HepG2 (cell line): ENCODE results near the gene PSMB11. TPM values are rescaled to one million over a fixed set of nuclear protein-coding genes. Genes with fewer than 3 reads are reported as not detected.

Source experiments
- JDP2 ChIP-seq: sonication (generic); formaldehyde crosslinking; IDR thresholded peaks from 2 replicates; pipeline ENCODE4 v1.8.1; 2022; ENCODE audit warnings: missing genetic modification reagents, borderline replicate concordance
- NAIF1 ChIP-seq: sonication (generic); formaldehyde crosslinking; IDR thresholded peaks from 2 replicates; pipeline ENCODE4 v1.5.0; 2020; ENCODE audit warnings: mild to moderate bottlenecking, missing genetic modification reagents, borderline replicate concordance
- PLRG1 ChIP-seq: fragments of 450-650 bp; conservative IDR thresholded peaks from 2 replicates; pipeline ENCODE4 v1.6.1; 2016
- SALL1 ChIP-seq: sonication (generic); formaldehyde crosslinking; IDR thresholded peaks from 2 replicates; pipeline ENCODE4 v1.8.0; 2022; ENCODE audit warnings: mild to moderate bottlenecking, missing genetic modification reagents
- SOX6 ChIP-seq, 2 experiments: fragments of 450-650 bp in 1 of 2; sonication (generic) in 1 of 2; formaldehyde crosslinking in 1 of 2; IDR thresholded peaks; 2 replicates each; pipeline versions ENCODE4 v1.4.0 to v1.6.1; 2017 to 2020; ENCODE audit warnings: antibody characterized with exemption in 1 of 2, mild to moderate bottlenecking in 1 of 2, missing genetic modification reagents in 1 of 2
- SP2 ChIP-seq: sonication (generic); formaldehyde crosslinking; IDR thresholded peaks from 2 replicates; pipeline ENCODE4 v1.5.1; 2020; ENCODE audit warnings: mild to moderate bottlenecking, missing genetic modification reagents
- SRF ChIP-seq: IDR thresholded peaks from 2 replicates; pipeline ENCODE4 v1.6.1; 2011; ENCODE audit warnings: mild to moderate bottlenecking, low read depth, low read length, moderate library complexity
- TP53 ChIP-seq: sonication (generic); formaldehyde crosslinking; conservative IDR thresholded peaks from 2 replicates; pipeline ENCODE4 v1.4.0; 2020; ENCODE audit warnings: missing genetic modification reagents
- ZNF121 ChIP-seq: sonication (generic); formaldehyde crosslinking; IDR thresholded peaks from 2 replicates; pipeline ENCODE4 v1.5.0; 2020; ENCODE audit warnings: mild to moderate bottlenecking, missing genetic modification reagents
- polyA plus RNA-seq, 8 experiments: library from polyadenylated mRNA; depleted of rRNA in 3 of 8; stranded (reverse) in 7 of 8; unstranded in 1 of 8; fragments of >200 nt; fragmentation: Illumina TruSeq in 4 of 8; extraction: Trizol in 4 of 8; gene quantifications; 2 replicates each; pipeline versions ENCODE4 v1.2.1 to v1.2.3, GENCODE V29; 2011 to 2016; ENCODE audit warnings: low read depth in 4 of 8, missing spikeins in 1 of 8, mixed read lengths in 1 of 8; ENCODE audit not compliant: insufficient read depth in 1 of 8
- total RNA-seq, 5 experiments: library from RNA; depleted of rRNA; stranded (reverse); fragments of >200 nt; fragmentation: Illumina TruSeq; extraction: Trizol; gene quantifications; 2 replicates each; pipeline ENCODE4 v1.2.3, GENCODE V29; 2016; ENCODE audit warnings: low read depth in 1 of 5
- TF ChIP-seq, protein P1 (sequence below): sonication (generic); formaldehyde crosslinking; IDR thresholded peaks from 2 replicates; pipeline ENCODE4 v1.5.0; 2020; ENCODE audit warnings: mild to moderate bottlenecking, missing genetic modification reagents, borderline replicate concordance
- TF ChIP-seq, protein P2 (sequence below): sonication (generic); formaldehyde crosslinking; IDR thresholded peaks from 2 replicates; pipeline ENCODE4 v1.4.0; 2020; ENCODE audit warnings: missing genetic modification reagents
- TF ChIP-seq, protein P3 (sequence below): sonication (generic); formaldehyde crosslinking; IDR thresholded peaks from 2 replicates; pipeline ENCODE4 v1.9.0; 2021; ENCODE audit warnings: missing genetic modification reagents, mild to moderate bottlenecking, borderline replicate concordance
- TF ChIP-seq, protein P4 (sequence below), 2 experiments: sonication (generic) in 1 of 2; formaldehyde crosslinking in 1 of 2; IDR thresholded peaks; 2 replicates each; pipeline versions ENCODE4 v1.6.1 to v1.9.0; 2014 to 2022; ENCODE audit warnings: antibody characterized with exemption in 1 of 2, borderline replicate concordance in 1 of 2, inconsistent platforms in 1 of 2, low read depth in 1 of 2, missing genetic modification reagents in 1 of 2

PSMB11 gene
- total and polyA plus RNA-seq, 2 of the 13 experiments (the other 11 are each of a cell fraction or from before 2014, with no cell fraction given): not detected

GRCh38 chr14:23006544-23007419 lies 35.2 kb upstream of the PSMB11 start (continued):
- TF ChIP-seq, protein P1, sequence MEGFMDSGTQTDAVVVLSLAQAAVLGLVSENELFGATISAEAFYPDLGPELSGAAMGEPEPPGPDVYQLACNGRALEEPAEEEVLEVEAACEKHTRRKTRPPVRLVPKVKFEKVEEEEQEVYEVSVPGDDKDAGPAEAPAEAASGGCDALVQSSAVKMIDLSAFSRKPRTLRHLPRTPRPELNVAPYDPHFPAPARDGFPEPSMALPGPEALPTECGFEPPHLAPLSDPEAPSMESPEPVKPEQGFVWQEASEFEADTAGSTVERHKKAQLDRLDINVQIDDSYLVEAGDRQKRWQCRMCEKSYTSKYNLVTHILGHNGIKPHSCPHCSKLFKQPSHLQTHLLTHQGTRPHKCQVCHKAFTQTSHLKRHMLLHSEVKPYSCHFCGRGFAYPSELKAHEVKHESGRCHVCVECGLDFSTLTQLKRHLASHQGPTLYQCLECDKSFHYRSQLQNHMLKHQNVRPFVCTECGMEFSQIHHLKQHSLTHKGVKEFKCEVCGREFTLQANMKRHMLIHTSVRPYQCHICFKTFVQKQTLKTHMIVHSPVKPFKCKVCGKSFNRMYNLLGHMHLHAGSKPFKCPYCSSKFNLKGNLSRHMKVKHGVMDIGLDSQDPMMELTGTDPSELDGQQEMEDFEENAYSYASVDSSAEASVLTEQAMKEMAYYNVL: peak; percentile 94; the same call in 1 of the 2 replicates
- TF ChIP-seq TP53 (CRISPR knock-in tag) (peak; percentile 92; the same call in 1 of the 2 replicates), SOX6 (IDR thresholded peaks at IDR 0.05) (no peak), SOX6 (CRISPR knock-in tag; IDR thresholded peaks at IDR 0.05) (peak; percentile 94), SALL1 (peak; percentile 99), JDP2 (CRISPR knock-in tag) (peak; percentile 95), SP2 (CRISPR knock-in tag) (peak; percentile 100), NAIF1 (peak; percentile 95), PLRG1 (no peak), ZNF121 (CRISPR knock-in tag) (peak; percentile 51), SRF (no peak)
- TF ChIP-seq, protein P2, sequence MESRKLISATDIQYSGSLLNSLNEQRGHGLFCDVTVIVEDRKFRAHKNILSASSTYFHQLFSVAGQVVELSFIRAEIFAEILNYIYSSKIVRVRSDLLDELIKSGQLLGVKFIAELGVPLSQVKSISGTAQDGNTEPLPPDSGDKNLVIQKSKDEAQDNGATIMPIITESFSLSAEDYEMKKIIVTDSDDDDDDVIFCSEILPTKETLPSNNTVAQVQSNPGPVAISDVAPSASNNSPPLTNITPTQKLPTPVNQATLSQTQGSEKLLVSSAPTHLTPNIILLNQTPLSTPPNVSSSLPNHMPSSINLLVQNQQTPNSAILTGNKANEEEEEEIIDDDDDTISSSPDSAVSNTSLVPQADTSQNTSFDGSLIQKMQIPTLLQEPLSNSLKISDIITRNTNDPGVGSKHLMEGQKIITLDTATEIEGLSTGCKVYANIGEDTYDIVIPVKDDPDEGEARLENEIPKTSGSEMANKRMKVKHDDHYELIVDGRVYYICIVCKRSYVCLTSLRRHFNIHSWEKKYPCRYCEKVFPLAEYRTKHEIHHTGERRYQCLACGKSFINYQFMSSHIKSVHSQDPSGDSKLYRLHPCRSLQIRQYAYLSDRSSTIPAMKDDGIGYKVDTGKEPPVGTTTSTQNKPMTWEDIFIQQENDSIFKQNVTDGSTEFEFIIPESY: peak; percentile 82
- TF ChIP-seq, protein P3, sequence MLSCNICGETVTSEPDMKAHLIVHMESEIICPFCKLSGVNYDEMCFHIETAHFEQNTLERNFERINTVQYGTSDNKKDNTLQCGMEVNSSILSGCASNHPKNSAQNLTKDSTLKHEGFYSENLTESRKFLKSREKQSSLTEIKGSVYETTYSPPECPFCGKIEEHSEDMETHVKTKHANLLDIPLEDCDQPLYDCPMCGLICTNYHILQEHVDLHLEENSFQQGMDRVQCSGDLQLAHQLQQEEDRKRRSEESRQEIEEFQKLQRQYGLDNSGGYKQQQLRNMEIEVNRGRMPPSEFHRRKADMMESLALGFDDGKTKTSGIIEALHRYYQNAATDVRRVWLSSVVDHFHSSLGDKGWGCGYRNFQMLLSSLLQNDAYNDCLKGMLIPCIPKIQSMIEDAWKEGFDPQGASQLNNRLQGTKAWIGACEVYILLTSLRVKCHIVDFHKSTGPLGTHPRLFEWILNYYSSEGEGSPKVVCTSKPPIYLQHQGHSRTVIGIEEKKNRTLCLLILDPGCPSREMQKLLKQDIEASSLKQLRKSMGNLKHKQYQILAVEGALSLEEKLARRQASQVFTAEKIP (CRISPR knock-in tag): no peak
- TF ChIP-seq, protein P4, sequence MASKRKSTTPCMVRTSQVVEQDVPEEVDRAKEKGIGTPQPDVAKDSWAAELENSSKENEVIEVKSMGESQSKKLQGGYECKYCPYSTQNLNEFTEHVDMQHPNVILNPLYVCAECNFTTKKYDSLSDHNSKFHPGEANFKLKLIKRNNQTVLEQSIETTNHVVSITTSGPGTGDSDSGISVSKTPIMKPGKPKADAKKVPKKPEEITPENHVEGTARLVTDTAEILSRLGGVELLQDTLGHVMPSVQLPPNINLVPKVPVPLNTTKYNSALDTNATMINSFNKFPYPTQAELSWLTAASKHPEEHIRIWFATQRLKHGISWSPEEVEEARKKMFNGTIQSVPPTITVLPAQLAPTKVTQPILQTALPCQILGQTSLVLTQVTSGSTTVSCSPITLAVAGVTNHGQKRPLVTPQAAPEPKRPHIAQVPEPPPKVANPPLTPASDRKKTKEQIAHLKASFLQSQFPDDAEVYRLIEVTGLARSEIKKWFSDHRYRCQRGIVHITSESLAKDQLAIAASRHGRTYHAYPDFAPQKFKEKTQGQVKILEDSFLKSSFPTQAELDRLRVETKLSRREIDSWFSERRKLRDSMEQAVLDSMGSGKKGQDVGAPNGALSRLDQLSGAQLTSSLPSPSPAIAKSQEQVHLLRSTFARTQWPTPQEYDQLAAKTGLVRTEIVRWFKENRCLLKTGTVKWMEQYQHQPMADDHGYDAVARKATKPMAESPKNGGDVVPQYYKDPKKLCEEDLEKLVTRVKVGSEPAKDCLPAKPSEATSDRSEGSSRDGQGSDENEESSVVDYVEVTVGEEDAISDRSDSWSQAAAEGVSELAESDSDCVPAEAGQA (IDR thresholded peaks at IDR 0.05; ENCODE audit: low read depth): peak; percentile 91
- TF ChIP-seq, protein P4 (CRISPR knock-in tag; IDR thresholded peaks at IDR 0.05; ENCODE audit: borderline replicate concordance): peak; percentile 62; the same call in 1 of the 2 replicates
